Panc1 (cell line): ENCODE results near the gene ZNF19.

Experiments used
- SIN3A ChIP-seq: IDR thresholded peaks from 2 replicates; pipeline ENCODE4 v1.6.1; 2012; ENCODE audit warnings: low read depth, mild to moderate bottlenecking, low read length, moderate library complexity, borderline replicate concordance; ENCODE audit not compliant: insufficient read depth
- TF ChIP-seq, protein P1 (sequence below): fragments of 450-650 bp; IDR thresholded peaks from 2 replicates; pipeline ENCODE4 v1.5.1; 2017; ENCODE audit warnings: mild to moderate bottlenecking
- TF ChIP-seq, protein P2 (sequence below), 2 experiments: IDR thresholded peaks; 2 replicates each; pipeline ENCODE4 v1.6.1; 2011 to 2012; ENCODE audit warnings: low read depth in 2 of 2, control low read depth in 1 of 2, low read length in 1 of 2, mild to moderate bottlenecking in 1 of 2, moderate library complexity in 1 of 2; ENCODE audit not compliant: insufficient read depth in 1 of 2

DNA sequence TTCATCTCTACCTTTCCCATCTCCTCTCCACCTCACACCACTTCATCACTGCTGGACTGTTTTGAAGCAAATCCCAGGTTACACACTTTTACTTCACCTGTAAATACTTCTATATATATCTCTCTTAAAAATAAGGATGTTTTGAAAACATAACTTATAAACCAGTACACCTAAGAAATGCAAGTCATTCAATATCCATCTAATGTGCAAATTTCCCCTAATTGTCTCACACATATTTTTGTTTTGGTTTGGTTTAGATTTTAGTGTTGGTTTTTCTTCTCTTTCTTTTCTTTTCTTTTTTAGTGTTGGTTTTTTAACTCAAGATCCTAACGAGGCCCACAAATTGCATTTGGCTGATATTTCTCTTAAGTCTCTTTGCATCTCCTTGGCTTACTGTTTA lies 17.9 kb upstream of the ZNF19 start:
- TF ChIP-seq, protein P1, sequence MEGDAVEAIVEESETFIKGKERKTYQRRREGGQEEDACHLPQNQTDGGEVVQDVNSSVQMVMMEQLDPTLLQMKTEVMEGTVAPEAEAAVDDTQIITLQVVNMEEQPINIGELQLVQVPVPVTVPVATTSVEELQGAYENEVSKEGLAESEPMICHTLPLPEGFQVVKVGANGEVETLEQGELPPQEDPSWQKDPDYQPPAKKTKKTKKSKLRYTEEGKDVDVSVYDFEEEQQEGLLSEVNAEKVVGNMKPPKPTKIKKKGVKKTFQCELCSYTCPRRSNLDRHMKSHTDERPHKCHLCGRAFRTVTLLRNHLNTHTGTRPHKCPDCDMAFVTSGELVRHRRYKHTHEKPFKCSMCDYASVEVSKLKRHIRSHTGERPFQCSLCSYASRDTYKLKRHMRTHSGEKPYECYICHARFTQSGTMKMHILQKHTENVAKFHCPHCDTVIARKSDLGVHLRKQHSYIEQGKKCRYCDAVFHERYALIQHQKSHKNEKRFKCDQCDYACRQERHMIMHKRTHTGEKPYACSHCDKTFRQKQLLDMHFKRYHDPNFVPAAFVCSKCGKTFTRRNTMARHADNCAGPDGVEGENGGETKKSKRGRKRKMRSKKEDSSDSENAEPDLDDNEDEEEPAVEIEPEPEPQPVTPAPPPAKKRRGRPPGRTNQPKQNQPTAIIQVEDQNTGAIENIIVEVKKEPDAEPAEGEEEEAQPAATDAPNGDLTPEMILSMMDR = no peak
- TF ChIP-seq SIN3A = no peak
- TF ChIP-seq, protein P2, sequence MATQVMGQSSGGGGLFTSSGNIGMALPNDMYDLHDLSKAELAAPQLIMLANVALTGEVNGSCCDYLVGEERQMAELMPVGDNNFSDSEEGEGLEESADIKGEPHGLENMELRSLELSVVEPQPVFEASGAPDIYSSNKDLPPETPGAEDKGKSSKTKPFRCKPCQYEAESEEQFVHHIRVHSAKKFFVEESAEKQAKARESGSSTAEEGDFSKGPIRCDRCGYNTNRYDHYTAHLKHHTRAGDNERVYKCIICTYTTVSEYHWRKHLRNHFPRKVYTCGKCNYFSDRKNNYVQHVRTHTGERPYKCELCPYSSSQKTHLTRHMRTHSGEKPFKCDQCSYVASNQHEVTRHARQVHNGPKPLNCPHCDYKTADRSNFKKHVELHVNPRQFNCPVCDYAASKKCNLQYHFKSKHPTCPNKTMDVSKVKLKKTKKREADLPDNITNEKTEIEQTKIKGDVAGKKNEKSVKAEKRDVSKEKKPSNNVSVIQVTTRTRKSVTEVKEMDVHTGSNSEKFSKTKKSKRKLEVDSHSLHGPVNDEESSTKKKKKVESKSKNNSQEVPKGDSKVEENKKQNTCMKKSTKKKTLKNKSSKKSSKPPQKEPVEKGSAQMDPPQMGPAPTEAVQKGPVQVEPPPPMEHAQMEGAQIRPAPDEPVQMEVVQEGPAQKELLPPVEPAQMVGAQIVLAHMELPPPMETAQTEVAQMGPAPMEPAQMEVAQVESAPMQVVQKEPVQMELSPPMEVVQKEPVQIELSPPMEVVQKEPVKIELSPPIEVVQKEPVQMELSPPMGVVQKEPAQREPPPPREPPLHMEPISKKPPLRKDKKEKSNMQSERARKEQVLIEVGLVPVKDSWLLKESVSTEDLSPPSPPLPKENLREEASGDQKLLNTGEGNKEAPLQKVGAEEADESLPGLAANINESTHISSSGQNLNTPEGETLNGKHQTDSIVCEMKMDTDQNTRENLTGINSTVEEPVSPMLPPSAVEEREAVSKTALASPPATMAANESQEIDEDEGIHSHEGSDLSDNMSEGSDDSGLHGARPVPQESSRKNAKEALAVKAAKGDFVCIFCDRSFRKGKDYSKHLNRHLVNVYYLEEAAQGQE (IDR thresholded peaks at IDR 0.05; ENCODE audit: insufficient read depth in 1 of 2, low read depth in 2 of 2, low read length in 1 of 2) = no peak
